Mesendoderm (in vitro differentiated cells): ENCODE results near the gene PEF1.
A peak's percentile ranks its signal among the peaks of the same experiment; 100 is the strongest.

Experiments used
- DNase-seq: peaks from one replicate; pipeline ENCODE4 v3.0.0; 2013
- H2AK5ac ChIP-seq: 2 replicates; pipeline ENCODE4 v1.6.1; 2013; ENCODE audit warnings: low read length, inconsistent platforms
- H2BK120ac ChIP-seq: 2 replicates; pipeline ENCODE4 v1.6.1; 2013; ENCODE audit warnings: low read depth, mild to moderate bottlenecking, low read length, moderate library complexity, mixed read lengths
- H2BK15ac ChIP-seq: replicated peaks from 2 replicates; pipeline ENCODE4 v1.6.1; 2013; ENCODE audit warnings: low read depth, mild to moderate bottlenecking, moderate library complexity
- H2BK5ac ChIP-seq: 2 replicates; pipeline ENCODE4 v1.6.1; 2013; ENCODE audit warnings: low read length, inconsistent platforms
- H3K18ac ChIP-seq: 2 replicates; pipeline ENCODE4 v1.6.1; 2013; ENCODE audit warnings: mild to moderate bottlenecking, low read length, mixed read lengths
- H3K23ac ChIP-seq: one replicate; pipeline ENCODE4 v1.6.1; 2013; ENCODE audit warnings: low read length
- H3K27ac ChIP-seq: 2 replicates; pipeline ENCODE4 v1.5.1; 2013; ENCODE audit warnings: low read depth, mild to moderate bottlenecking, inconsistent platforms, low read length, moderate library complexity
- H3K27me3 ChIP-seq: 2 replicates; pipeline ENCODE4 v1.6.1; 2013; ENCODE audit warnings: low read length, control low read depth, mild to moderate bottlenecking, inconsistent platforms; ENCODE audit not compliant: insufficient read depth, poor library complexity
- H3K36me3 ChIP-seq: 2 replicates; pipeline ENCODE4 v1.6.1; 2013; ENCODE audit warnings: low read length, inconsistent platforms; ENCODE audit not compliant: control insufficient read depth, insufficient read depth
- H3K4ac ChIP-seq: one replicate; pipeline ENCODE4 v1.6.1; 2013; ENCODE audit warnings: low read depth, mild to moderate bottlenecking, low read length, moderate library complexity
- H3K4me1 ChIP-seq: 2 replicates; pipeline ENCODE4 v1.6.1; 2013; ENCODE audit warnings: low read depth, low read length, inconsistent platforms; ENCODE audit not compliant: control insufficient read depth
- H3K4me2 ChIP-seq: 2 replicates; pipeline ENCODE4 v1.6.1; 2013; ENCODE audit warnings: low read length
- H3K4me3 ChIP-seq: 2 replicates; pipeline ENCODE4 v1.5.1; 2013; ENCODE audit warnings: mild to moderate bottlenecking, low read length
- H3K56ac ChIP-seq: one replicate; pipeline ENCODE4 v1.6.1; 2013; ENCODE audit warnings: low read length
- H3K79me1 ChIP-seq: 2 replicates; pipeline ENCODE4 v1.6.1; 2013; ENCODE audit warnings: low read length, inconsistent platforms
- H3K79me2 ChIP-seq: 2 replicates; pipeline ENCODE4 v1.6.1; 2013; ENCODE audit warnings: mild to moderate bottlenecking, low read length; ENCODE audit not compliant: control insufficient read depth, insufficient read depth
- H3K9ac ChIP-seq: 2 replicates; pipeline ENCODE4 v1.6.1; 2013; ENCODE audit warnings: low read length, inconsistent platforms
- H4K5ac ChIP-seq: one replicate; pipeline ENCODE4 v1.6.1; 2013; ENCODE audit warnings: low read length
- H4K8ac ChIP-seq: one replicate; pipeline ENCODE4 v1.6.1; 2013; ENCODE audit warnings: low read depth, mild to moderate bottlenecking, control low read depth, low read length, moderate library complexity
- WGBS: extraction: QIAGEN DNeasy Blood & Tissue Kit; methylation state at CpG from one replicate; pipeline ENCODE4 v1.1.7; 2013; ENCODE audit warnings: low lambda C conversion rate, missing lambda C conversion rate; ENCODE audit not compliant: insufficient coverage; ENCODE audit errors: extremely low coverage; 5-methylcytosine and 5-hydroxymethylcytosine counted together

The PEF1 gene

DNA sequence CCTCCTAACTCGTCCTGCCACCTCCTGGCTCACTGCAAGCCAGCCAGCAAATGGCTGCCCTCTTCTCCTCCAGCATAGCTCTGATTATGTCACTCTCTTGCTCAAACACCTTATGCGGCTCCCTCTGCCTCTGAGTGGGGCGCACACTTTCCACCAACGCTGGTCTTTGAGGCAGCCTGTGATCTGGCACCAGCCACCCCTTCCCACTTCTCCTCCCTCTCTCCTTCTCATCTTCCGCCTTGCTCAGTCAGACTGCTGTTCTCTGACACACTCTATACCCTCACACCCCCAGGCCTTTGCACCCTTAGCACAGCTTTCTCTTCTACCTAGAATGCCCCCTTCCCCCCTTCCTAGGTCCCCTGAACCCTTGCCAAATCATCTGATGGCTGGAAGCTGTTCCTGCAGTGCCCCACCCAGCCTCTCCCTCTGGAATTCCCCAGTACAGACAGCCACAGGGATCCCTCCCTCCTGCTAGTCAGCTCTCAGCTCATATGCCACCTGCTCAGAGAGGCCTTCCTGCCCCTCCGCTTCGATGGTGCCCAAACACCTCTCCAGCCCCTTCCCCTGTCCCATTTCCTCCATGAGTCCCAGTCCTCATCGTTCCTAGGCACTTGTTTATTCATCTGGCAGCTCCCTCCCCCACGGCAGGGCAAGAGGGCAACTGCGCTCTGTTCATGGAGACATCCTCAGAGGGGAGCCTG, 21.7 kb upstream of the PEF1 start:
- H3K4me2 ChIP-seq = no peak overlapping the region
- H2BK120ac ChIP-seq = no peak overlapping the region
- no peak overlapping the region for H3K56ac ChIP-seq
- no peak overlapping the region for H2BK15ac ChIP-seq
- no peak overlapping the region for H2AK5ac ChIP-seq
- no CpG with 5 or more reads among the region's 10 CpGs for WGBS
- no peaks in the 10 kb centered on the region for H3K27me3 ChIP-seq
- H3K23ac ChIP-seq = no peak overlapping the region
- no peak overlapping the region for H3K18ac ChIP-seq
- no peak overlapping the region for H3K4ac ChIP-seq
- H3K27ac ChIP-seq = no peak overlapping the region
- H4K5ac ChIP-seq = no peak overlapping the region
- no peak overlapping the region for H3K9ac ChIP-seq
- no peak overlapping the region for H4K8ac ChIP-seq
- H3K79me2 ChIP-seq = no peaks in the 10 kb centered on the region
- DNase-seq = no peak
- no peak overlapping the region for H2BK5ac ChIP-seq
- no peak overlapping the region for H3K4me3 ChIP-seq
- H3K79me1 ChIP-seq = no peaks in the 10 kb centered on the region
- H3K36me3 ChIP-seq = no peaks in the 10 kb centered on the region
- H3K4me1 ChIP-seq = no peaks in the 10 kb centered on the region

DNA sequence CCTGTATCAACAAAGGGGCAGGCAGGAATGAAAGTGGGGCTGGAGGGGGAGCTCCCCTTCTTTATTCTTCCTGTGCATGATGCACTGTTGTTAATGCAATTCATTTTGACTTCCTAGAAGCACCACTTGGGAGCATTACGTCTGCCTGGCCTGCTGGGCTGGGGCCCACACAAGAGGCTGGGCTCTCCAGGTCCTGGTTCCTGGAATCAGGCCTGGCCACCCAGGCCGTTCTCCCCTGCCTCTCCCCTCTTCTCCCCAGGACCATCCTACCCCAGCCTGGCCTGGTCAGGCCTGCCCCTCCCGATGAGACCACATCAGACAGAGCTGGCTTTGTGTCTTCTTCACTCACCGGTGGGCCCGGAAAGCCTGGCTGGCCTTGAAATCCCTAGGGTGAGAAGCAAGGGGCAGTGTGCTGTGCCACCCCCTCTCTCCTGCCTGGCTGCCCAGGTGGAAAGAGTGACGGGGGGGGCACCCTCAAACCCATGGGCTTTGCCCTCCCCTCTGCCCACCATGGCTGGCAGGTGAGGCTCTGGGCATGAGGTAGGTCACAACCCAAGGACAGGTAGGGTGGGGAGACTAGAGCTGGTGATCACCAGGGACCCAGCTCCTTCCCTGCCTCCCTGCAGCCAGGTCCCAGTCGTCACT, 20.7 kb upstream of the PEF1 start:
- Histone ChIP-seq H3K36me3 (no peaks in the 10 kb centered on the region), H3K27me3 (no peaks in the 10 kb centered on the region)

DNA sequence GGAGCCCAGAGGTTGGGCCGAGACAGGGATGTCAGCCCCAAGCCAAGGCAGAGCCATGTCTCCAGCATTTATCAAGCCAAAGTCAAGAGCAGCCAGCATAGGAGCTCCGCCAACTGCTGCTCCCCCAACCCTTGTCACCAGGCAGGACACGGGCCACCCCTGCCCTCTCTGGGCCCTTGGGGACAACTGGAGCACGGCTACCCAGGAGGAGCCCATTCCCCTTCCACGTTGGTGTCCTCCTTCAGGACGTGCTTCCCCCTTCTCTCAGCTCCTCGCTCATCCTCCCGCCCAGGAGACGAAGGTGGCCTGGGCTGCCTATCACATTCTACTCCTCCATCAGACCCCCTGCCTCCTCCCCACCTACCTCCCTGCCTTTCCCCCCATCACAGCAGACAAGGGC, 19.9 kb upstream of the PEF1 start:
- Histone ChIP-seq H3K79me1 (no peaks in the 10 kb centered on the region), H3K23ac (no peak overlapping the region), H3K18ac (no peak overlapping the region), H3K27me3 (no peaks in the 10 kb centered on the region), H3K4me3 (no peak overlapping the region), H2BK5ac (no peak overlapping the region), H2BK120ac (no peak overlapping the region), H3K4me1 (no peaks in the 10 kb centered on the region), H2BK15ac (no peak overlapping the region), H3K27ac (no peak overlapping the region), H3K36me3 (no peaks in the 10 kb centered on the region), H2AK5ac (no peak overlapping the region), H3K79me2 (no peaks in the 10 kb centered on the region), H4K5ac (no peak overlapping the region), H3K56ac (no peak overlapping the region), H3K9ac (no peak overlapping the region), H3K4ac (no peak overlapping the region), H4K8ac (no peak overlapping the region), H3K4me2 (no peak overlapping the region)
- DNase-seq = no peak
- WGBS = no CpG with 5 or more reads among the region's 9 CpGs

More for the DNA sequence above, 20.7 kb upstream of the PEF1 start:
- H3K79me1 ChIP-seq = no peaks in the 10 kb centered on the region
- no peak overlapping the region for H2AK5ac ChIP-seq
- H3K4ac ChIP-seq = no peak overlapping the region
- no CpG with 5 or more reads among the region's 7 CpGs for WGBS
- no peak overlapping the region for H4K5ac ChIP-seq
- H3K4me3 ChIP-seq = no peak overlapping the region
- no peak overlapping the region for H3K23ac ChIP-seq
- no peak overlapping the region for H2BK5ac ChIP-seq
- H3K4me2 ChIP-seq = no peak overlapping the region
- H3K18ac ChIP-seq = no peak overlapping the region
- H3K79me2 ChIP-seq = no peaks in the 10 kb centered on the region
- no peaks in the 10 kb centered on the region for H3K4me1 ChIP-seq
- H2BK15ac ChIP-seq = no peak overlapping the region
- H3K9ac ChIP-seq = no peak overlapping the region
- H3K56ac ChIP-seq = no peak overlapping the region
- H3K27ac ChIP-seq = no peak overlapping the region
- no peak overlapping the region for H4K8ac ChIP-seq
- no peak for DNase-seq
- no peak overlapping the region for H2BK120ac ChIP-seq

DNA sequence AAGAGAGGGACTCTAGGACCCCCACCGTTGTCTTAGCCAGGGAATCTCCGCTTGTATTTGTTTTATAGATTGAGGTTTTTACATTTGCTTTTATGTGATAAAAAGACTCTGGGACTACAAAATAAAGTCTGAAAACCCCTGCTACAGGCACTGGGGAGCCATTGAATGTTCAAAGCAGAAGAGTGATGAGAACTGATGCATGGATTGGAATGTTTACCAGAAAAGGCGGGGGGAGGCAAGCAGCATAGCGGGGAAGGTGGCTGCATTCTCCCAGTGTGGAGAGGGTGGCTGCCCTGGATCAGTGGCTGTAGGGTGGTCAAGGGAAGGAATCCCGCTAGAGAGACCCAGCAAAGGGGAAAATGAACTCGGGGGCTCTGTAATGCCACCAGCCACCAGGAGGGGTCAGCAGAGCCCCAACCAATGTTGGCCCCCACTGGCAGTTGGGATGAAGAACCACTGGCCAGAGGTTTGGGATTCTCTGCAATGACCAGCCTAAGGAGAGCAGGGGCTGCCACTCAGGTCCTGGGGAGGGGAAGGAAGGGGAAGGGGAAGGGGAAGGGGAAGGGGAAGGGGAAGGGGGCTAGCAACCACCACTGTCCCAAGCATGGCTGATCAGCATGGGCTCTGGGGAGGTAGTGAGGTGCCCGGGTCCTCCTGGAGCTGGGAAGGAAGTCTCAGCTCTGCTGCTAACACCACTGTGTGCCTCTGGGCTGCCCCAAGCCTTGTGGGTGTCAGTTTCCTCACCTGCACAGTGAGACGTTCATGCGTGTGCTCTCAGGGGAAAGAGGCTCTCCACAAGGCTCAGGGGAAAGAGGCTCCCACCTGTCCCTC, 19.2 kb upstream of the PEF1 start:
- Histone ChIP-seq H3K23ac (no peak overlapping the region), H2AK5ac (no peak overlapping the region), H3K4me2 (no peak overlapping the region), H3K27me3 (no peaks in the 10 kb centered on the region), H3K4ac (no peak overlapping the region), H3K36me3 (no peaks in the 10 kb centered on the region), H2BK5ac (no peak overlapping the region), H3K4me3 (no peak overlapping the region), H4K5ac (no peak overlapping the region), H3K79me1 (no peaks in the 10 kb centered on the region), H3K9ac (no peak overlapping the region), H3K79me2 (no peaks in the 10 kb centered on the region), H4K8ac (no peak overlapping the region), H3K27ac (no peak overlapping the region), H3K4me1 (no peaks in the 10 kb centered on the region), H2BK15ac (no peak overlapping the region), H2BK120ac (no peak overlapping the region), H3K18ac (no peak overlapping the region), H3K56ac (no peak overlapping the region)
- no CpG with 5 or more reads among the region's 9 CpGs for WGBS
- peak; percentile 65 for DNase-seq

DNA sequence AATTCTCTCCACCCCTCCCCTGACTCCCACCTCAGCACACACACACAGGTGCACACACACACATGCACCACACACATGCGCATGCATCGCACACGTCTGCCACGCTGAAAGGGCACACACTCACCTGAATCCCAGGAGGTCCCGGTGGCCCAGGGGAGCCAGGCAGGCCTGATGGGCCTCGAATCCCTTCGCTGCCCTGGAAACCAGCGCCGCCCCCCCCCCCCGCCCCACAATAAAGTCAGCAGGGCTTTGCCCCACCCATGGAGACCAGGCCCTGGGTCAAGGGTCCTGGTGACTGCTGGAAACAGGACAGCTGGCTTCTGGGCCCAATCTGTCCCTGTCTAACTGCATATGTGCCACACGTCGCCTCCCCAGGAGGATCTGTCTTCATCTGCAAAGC, 17.8 kb upstream of the PEF1 start:
- Histone ChIP-seq H2BK120ac (no peak overlapping the region), H2AK5ac (no peak overlapping the region), H3K27ac (no peak overlapping the region), H2BK5ac (no peak overlapping the region), H3K79me2 (no peaks in the 10 kb centered on the region), H4K8ac (no peak overlapping the region), H2BK15ac (no peak overlapping the region), H3K4me1 (no peaks in the 10 kb centered on the region), H3K9ac (no peak overlapping the region), H3K4me3 (no peak overlapping the region), H3K4me2 (no peak overlapping the region), H3K4ac (no peak overlapping the region), H3K23ac (no peak overlapping the region), H3K36me3 (no peaks in the 10 kb centered on the region), H3K27me3 (no peaks in the 10 kb centered on the region), H4K5ac (no peak overlapping the region), H3K56ac (no peak overlapping the region), H3K18ac (no peak overlapping the region), H3K79me1 (no peaks in the 10 kb centered on the region)
- DNase-seq = no peak
- WGBS = no CpG with 5 or more reads among the region's 12 CpGs
